Stimulated activated CD4-positive, alpha-beta T cell treated with anti-CD3 and anti-CD28 coated beads, Interleukin-15, amount 100 ng/mL, for 1 hour (primary cell): ENCODE measurements around the gene FOXJ1.

Source experiments
- DNase-seq, 2 donors: peaks; one replicate each; pipeline ENCODE4 v3.0.0-alpha.2; 2020; ENCODE audit warnings: low read depth in 1 of 2, low spot score in 1 of 2

The FOXJ1 gene

DNA sequence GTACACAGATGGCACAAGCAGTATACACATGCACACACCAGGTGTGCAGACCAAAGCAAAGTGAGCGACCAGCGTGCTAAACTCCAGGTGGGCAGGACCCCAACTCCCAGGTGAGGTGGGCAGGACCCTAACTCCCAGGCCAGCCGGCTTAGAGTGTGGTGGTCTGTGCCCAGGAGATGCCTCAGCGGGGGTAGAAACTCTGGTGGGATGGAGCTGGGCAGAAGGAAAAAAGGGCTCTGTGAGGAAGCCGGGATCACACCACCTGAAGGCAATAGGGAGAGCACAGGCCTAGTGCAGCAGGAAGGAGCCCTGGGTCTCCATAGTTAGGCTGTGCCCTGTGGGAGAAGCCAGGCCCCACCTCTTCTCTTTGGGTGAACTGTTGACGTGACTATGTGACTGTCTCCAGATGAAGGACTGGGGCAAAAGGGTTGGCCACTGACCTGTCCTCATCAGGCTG is 1.6 kb upstream of the FOXJ1 start:
- DNase-seq: no peak

DNA sequence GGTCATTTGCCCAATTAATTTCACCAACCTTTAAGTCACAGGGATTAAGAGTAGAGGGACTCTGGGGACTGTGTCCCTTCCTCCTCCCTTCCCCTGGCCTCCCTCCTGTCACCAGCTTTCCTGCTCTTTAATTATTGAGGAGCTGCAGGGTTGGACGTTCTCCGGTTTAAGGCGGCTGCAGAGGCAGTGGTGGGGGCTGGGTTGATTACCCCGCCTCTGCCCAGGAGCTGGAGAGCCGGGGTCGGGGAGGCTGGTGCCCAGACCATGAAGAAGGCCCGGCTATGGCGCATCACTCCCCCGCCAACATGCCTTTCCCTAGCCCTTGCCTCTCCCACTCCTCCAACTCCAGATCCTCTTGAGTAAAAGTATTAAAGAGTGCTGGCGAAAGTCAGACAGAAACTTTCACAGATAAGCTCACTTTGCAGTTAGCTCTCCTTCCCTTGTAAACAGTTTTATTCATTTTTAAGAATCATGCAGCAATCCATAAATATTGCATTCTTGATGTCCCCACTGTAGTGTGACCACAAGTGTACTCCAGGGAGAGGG is 1.1 kb upstream of the FOXJ1 start:
- DNase-seq: no peak

DNA sequence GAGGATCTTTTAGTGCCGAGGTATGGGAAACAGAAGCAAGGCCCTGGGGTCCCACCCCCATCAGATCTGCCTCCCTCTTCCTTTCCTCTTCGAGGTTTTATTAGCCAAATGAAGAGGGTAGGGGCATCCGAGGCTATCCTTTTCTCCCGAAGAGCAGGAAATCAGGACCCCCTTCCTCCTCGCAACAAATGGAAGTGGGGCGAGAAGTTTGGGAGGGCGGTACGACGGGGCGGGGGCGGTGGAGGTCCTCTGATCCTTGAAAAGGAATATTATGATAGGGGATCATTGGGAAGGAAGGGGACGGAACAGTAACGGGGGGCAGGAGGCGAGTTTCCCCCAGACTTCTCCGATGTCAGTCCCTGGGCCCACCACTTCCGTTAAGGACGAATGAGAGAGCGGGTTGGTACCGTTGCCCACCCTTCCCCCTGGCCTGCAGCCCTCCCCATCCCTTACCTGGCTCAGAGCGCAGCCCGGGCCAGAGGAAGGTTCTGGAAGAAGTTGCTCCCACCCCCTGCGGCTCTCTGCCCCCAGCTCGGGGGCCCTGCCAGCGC is 309 bp downstream of the FOXJ1 start:
- no peak for DNase-seq

DNA sequence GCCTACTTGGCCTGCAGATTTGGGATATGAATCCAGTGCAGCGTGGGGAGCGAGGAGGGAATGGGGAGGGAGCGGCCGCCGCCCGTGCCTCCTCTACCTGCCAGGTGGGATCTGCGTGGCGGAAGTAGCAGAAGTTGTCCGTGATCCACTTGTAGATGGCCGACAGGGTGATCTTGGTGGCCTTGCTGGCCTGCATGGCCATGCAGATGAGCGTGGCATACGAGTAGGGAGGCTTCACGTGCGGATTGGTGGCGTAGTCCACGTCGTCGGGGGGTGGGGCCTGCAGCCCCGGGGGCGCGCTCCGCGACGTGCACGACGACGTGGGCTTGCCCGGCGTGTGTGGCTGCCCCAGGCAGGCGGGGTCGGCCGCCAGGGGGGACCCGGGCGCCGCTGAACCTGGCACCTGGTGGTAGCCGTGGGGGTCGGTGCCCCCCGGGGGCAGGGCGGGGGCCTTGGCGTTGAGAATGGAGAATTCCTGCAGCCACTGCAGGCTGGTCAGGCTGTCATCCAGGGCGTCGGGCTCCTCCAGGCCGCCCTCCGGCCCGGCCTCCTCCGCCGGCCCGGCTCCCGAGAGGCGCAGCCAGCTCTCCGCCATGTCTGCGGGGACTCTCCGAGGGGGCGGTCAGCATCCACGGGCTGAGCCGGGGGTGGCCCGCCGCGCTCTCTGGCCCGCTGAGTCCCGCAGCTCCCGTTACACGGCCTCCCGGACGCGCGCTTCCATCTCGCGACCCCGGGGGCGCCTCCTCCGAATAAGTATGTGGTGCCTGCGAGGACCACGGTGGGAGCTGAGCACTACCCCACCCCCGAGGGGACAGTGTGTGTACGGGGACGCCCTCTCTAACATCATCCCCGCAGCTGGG is 1.0 kb downstream of the FOXJ1 start:
- DNase-seq: peak in 1 of 2 donors; percentile 43

DNA sequence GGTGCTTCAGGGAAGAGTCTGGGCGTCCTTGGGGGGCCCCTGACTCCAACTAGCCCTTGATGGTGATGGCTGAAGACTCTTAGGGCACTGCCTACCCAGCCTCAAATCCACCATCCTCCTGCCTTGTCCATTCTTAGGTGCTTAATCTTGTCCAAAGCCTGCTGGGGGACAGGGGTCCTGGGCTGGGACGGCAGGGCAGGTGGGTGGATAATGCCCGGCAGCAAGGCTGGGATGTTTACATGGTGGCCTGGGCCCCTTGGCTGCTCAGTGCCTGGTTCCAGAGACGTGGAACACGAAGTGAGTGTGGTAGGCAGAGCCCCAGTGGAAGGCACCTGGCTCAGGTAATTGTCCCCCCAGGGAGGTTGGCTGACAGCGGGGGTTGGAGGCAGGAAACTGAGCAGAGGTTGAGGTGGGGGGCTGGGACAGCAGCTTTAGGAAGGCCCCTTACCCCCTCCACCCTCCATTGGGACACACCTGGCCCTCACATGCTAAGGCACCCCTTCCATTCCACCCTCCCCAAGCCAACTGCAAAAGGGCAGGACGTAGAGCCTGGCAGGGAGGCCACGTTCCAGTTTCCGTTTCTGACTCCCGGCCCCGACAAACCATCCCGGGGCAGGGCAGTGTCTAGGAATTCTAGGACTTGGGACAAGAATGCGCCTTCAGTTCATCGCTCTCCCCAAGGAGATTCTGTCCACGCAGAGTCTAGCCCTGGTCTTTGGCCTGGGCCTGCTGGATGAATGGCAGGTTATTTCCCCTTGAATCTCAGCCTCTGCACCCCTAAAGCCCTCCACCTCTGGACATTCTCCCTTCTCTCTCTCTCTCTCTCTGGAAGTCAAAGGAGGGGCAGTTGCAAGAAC is 1.9 kb downstream of the FOXJ1 start:
- no peak for DNase-seq

DNA sequence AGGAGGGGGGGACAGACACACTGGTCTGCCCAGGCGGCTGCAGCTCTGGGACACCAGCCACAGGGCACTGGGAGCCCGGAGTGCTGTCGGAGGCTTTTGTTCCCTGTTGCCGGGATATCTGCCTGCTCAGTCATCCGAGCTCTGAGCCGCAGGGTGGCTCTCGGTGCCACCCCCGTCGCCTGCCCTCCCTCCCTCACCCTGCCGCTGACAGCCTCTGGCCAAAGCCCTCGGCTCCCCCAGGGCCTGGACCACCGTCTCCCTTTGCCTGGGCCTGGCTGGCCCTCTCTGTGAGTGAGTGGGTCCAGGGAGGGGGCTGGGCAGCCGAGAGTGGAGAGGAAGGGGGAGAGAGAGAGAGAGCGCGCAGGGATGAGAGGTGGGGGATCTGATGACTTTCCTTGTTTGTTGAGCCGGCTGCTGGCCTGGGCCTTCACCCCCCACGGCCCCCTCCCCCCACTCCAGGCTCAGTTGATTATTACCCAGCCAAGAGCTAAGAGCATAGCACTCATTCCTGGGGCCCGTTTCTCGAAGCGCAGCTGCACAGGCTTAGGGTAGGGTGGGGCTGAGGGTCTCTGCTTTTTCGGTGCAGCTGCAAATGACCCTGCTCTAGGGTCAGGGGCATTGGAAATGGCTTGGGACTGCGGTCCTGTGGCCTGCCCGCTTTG is 2.7 kb downstream of the FOXJ1 start:
- DNase-seq: no peak

DNA sequence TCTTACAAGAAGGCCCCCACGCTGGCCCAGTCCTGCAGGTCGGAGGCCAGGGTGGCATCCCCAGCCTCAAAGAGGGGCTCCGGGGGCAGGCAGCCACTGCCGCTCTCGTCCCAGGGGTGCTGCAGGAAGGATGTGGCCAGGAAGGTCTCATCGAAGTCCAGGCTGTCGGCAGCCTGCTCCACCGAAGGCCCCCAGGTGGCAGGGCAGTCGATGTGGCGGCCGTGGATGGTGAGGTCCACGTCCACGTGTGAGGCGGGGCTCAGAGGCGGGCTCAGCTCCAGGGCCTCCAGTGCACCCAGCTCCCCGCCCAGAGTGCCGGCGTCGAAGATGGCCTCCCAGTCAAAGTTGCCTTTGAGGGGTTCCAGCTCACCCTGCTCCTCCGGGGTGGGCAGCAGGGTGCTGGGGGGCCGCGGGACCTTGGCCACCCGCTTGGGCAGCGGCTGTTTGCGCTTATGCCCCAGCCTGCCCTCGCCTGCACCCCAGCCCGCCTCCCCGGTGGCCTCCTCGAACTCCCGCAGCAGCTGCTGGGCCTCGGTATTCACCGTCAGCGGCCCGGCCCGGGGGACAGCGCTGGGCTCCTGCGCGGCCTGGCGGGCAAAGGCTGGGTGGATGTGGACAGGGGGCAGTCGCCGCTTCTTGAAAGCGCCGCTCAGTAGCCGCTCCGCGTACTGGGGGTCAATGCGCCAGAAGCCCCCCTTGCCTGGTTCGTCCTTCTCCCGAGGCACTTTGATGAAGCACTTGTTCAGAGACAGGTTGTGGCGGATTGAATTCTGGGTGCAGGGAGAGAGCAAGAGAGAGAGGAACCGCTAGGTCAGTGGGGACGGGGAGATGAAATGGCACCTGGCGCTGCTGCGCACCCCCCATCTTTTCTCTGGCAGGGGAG is 3.5 kb downstream of the FOXJ1 start:
- no peak for DNase-seq

DNA sequence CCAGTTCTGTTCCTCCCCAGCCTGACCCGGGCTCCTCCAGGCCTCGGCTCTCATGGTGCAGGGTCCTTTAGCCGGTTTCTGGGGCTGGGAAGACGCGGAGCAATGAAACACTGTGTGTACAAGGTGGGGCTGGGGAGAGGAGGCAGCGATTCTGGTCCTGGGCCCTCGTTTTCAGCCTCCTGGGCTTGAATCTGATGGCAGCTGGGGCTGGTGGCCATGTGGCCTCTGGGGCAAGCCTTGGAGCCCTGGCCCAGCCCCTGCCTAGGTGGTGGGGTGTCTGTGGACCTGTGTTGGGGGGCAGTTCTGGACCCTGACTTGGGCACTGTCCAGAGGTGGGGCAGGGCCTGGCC is 4.1 kb downstream of the FOXJ1 start:
- DNase-seq: no peak

DNA sequence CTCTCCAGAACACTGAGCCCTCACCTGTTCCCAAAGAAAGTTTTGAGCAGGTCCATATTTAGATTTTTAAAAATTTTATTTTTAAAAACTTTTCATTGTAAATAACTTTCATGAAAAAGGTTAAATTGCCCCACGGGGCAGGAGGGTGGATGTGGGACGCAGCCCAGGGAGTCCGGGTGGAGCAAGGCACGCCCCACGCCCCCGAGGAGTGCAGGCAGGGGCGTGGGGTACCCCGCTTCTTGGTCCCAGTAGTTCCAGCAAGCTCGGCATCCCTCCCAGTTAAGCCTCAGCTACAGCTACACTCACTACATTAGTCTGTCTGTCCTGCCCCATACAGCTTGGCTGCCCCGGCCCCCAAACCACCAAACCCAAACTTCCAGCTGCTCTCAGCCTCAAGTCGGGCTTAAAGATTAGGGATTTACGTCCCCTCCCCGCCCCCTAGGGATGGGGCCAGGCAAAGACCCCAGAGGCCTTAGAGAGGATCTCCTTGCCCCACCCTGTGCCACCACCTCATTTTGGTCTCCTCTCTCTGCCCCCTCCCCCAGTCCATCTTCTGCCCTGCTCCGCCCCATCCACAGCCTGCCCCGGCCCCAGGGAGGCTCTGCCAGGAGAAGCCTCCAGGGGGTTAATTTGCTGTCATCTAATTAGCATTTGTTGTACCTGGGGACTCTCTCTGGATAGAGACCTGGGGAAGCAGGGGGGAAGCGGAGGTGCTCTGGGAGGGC is 4.6 kb downstream of the FOXJ1 start:
- no peak for DNase-seq

DNA sequence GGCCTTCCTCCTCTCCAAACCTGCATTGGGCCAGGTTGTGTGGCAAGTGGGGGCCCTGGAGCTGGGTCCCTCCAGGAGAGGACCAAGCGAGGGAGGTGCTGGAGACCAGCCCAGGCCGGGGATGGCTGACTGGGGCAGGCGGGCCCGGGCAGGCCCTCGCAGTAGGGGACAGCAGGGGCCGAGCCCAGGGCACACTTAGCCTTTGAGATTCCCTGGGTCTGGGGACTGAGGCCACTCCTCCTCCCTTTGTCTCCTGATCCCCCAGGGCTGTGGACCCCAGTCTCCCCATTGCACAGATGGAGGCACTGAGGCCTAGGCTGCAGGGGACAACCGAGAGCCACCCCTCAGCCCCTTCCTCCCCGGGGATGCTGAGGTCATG is 5.2 kb downstream of the FOXJ1 start:
- DNase-seq: no peak

DNA sequence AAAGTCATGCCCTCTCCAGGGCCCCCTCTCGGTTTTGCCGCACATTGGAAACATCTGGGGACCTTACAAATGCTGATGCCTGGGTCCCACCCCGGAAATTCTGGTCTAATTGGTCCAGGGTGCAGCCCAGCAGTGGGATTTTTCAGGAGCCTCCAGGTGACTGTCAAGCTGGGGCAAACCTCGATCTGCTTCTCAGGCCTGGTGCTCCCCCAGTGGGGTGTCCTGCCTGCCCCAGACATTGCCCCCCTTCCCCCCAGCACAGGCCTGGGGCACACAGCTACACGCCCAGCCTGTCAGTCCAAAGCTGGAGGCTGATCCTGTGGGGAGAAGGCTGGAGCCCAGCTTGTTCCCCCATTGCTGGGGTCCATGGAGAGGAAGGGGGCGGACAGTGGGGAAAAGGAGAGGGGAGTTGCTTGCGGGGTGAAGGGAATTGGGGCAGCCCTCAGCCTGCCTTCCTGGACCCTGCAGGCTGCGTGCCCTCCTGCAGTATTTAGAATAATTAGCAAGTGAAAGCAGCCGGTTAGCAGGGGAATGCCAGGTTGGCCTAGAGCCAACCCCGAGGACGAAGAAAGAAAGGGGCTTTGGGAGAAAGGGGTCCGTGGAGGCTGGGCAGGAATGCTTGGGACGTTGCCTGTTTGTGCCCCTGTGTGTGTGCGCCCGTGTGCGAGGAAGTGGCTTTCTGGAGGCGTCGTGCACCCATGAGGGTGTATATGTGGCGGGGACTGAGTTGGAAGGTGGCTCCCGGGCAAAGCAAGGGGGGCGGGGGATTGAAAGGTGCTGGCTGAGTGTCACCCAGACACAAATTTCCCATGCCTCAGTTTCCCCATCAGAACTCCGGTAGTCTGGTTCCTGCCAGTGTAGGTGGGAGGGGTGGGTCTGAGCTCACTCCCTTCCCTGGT is 5.9 kb downstream of the FOXJ1 start:
- DNase-seq: no peak

DNA sequence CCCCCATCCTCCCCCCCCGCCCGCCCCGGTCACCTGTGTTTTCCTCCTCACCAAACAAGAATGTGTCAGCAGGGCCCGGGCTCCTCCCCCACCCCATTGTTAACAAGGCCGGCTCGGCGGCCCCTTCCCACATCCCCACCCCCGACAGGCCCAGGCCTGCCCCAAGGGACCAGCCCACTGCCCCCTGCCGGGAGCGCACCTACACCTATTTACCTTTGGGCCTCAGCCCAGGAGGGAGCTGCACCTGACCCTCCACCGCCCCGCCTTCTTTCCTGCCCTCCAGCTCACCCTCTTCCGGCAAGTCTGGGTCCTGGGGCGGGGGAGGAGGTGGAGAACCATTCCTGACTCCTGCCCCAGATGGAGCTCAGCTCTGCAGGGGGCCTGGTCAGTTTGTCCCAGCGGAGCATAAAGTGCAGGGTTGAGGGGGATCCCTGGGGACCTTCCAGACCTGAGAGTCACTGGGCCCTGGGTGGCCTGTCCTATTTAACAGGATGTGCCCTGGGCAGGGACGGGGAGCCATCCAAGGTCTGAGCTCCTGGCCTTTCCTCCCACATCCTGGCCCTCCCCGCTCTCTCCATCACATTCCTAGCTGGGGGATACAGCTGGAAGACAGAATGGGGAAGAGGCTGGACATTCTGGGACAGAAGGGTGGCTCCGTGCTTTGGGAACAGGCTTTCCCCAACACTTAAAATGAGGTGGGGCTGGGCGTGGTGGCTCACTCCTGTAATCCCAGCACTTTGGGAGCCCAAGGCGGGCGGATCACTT is 8.3 kb downstream of the FOXJ1 start:
- DNase-seq: no peak

DNA sequence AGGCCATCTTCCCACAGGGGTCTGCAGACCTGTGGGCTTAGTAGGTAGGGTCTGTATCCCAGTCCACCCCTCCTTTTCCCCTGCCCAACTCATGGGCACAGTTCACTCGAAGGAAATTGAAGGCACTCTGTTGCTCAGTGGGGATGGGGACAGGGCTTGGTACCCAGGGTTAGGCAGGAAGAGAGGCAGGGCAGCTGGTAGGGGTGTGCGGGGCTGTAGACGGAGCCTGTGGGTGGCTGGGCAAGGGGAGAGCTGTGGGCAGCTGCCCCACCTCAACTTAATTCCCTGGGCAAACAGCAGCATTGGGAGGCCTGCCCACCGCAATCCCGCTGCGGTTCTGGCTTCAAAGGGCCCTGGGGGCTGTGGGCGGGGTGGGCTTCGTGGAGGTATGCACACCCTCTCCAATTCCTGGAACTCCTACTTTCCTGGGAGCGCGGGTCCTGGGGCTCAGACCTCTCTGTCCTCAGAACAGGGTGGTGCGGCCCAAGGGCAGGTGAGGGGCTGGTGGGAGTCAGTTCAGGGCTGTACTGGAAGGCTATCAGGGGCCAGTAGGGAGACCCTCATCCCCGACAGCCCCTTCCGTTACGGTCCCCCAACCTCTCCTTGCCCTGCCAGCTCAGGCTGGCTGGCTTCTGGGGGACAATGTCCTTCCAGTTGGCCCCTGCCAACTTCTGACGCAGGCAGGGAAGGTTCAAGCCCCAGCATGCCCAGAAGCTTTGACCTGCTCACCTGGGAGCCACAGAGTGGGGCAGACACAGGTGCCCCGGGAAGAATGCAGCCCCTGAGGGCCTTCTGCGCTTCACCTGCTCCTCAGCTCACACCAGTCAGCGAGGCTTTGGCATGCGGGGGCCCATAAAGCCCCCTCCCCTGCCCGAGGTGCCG is 9.1 kb downstream of the FOXJ1 start:
- DNase-seq: no peak

DNA sequence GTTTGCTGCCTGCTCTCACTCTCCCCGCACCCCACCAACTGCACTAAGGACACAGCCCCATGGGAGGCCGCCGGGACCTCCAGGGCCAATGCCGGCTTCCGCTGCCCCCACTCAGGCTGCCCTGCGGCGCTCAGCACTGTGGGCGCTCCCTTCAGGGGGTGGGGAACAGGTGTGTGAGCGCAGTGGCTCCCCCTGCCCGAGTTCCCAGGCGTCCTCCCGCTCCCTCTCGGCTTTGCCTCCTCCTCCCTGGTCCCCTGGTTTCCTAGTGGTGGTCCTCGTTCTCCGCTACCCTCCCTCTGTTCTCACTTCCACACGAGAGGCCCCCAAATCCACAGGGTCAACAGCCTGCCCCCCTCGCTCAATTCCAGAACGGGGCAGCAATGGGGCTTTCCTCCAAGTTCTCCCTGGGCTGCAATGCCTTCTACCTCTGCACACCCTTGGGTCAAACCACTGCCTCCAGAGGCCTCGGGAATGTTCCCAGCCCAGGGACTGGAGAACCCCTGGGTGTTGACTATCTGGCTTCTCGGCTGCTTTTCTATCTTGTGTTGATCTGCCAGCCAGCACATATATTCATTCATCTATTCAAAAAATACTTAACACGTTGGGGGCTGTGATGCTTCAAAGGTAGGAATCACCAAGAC is 9.9 kb downstream of the FOXJ1 start:
- DNase-seq: no peak

DNA sequence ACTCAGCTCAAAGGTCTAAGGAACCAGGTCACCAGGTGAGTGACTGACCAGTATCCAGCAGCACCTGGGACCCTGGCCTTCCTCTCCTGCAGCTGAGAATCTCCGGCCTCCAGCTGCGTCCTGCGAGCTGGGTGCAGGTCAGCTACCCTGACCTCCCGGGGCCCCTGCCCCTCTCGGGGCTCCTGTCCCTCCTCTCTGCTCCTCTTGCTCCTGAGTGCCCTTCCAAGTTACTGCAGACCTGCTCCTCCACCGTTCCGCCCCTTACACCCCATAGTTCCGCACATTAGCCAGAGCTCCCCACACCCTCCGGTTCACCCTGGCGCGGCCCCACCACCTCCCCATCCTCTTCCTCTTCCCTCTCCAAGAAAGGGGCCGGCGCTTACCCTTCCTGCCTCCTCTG is 10.6 kb downstream of the FOXJ1 start:
- DNase-seq: no peak

DNA sequence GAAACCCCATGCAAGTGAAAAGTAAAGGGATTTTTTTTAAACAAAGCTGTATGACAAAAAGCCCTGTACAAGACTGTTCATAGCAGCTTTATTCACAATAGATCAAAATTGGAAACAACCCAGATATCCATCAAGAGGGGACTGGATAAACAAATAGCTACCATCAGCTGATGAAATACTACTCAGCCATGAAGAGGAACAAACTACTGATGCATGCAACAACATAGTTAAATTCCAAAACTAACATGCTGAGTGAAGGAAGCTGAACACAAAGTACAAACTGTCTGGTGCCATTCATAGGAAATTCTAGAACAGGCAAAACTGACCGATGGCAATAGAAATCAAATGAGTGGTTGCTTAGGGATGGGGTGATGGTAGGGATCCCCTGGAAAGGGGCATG is 15.1 kb downstream of the FOXJ1 start:
- DNase-seq: no peak

DNA sequence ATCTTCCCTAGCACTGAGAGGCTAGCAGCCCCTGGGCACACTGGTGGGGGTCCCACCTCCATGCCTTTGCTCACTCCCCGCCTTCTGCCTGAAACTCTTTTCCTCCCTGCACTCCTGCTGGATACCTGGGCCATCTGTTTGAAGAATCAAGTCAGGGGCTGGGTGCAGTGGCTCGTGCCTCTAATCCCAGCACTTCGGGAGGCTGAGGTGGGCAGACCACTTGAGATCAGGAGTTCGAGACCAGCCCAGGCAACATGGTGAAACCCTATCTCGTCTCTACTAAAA is 15.7 kb downstream of the FOXJ1 start:
- no peak for DNase-seq
